Measurements from ENCODE around the gene CAMSAP1. TPM values are rescaled to one million over a fixed set of nuclear protein-coding genes. Genes with fewer than 3 reads are reported as not detected.

The CAMSAP1 gene
- total RNA-seq, 1 donor from 2014 or later: 20.0 TPM

GRCh38 chr9:135879619-135880018 is 27.7 kb downstream of the CAMSAP1 start:
- no peaks in the 10 kb centered on the region for H3K9me3 ChIP-seq (replicated peaks)
- H3K36me3 ChIP-seq: peaks cover 3% of the 10 kb centered on the region
- no peak overlapping the region for H3K4me3 ChIP-seq
- H3K27me3 ChIP-seq (ENCODE audit: low read depth): no peaks in the 10 kb centered on the region
- TF ChIP-seq CTCF (IDR thresholded peaks at IDR 0.05; ENCODE audit: borderline replicate concordance): no peak
- DNase-seq: no peak
- H3K4me1 ChIP-seq: peaks cover 30% of the 10 kb centered on the region
- intact Hi-C loops (cut with micrococcal nuclease): no loop called here
- H3K27ac ChIP-seq (replicated peaks): peak overlapping the region; percentile 11

- Histone ChIP-seq H3K4me1 (peaks cover 26% of the 10 kb centered on the region), H3K9me3 (replicated peaks) (no peaks in the 10 kb centered on the region), H3K27ac (replicated peaks) (peak overlapping the region; percentile 11), H3K4me3 (no peak overlapping the region), H3K36me3 (peaks cover 3% of the 10 kb centered on the region), H3K27me3 (ENCODE audit: low read depth) (no peaks in the 10 kb centered on the region)
- intact Hi-C loops (cut with micrococcal nuclease): no loop called here
- TF ChIP-seq CTCF (IDR thresholded peaks at IDR 0.05; ENCODE audit: borderline replicate concordance): no peak
- DNase-seq: no peak
Observed at GRCh38 chr9:135879237-135879601, 28.1 kb downstream of the CAMSAP1 start.

GRCh38 chr9:135878528-135879236 is 28.7 kb downstream of the CAMSAP1 start:
- peaks cover 22% of the 10 kb centered on the region for H3K4me1 ChIP-seq
- intact Hi-C loops (cut with micrococcal nuclease): no loop called here
- no peak overlapping the region for H3K27ac ChIP-seq (replicated peaks)
- no peaks in the 10 kb centered on the region for H3K27me3 ChIP-seq (ENCODE audit: low read depth)
- no peak for TF ChIP-seq CTCF (IDR thresholded peaks at IDR 0.05; ENCODE audit: borderline replicate concordance)
- H3K36me3 ChIP-seq: peaks cover 3% of the 10 kb centered on the region
- H3K9me3 ChIP-seq (replicated peaks): no peaks in the 10 kb centered on the region
- DNase-seq: no peak
- H3K4me3 ChIP-seq: no peak overlapping the region

- intact Hi-C loops (cut with micrococcal nuclease): no loop called here
- Histone ChIP-seq H3K27me3 (ENCODE audit: low read depth) (no peaks in the 10 kb centered on the region), H3K4me3 (no peak overlapping the region), H3K36me3 (peaks cover 3% of the 10 kb centered on the region), H3K27ac (replicated peaks) (no peak overlapping the region), H3K9me3 (replicated peaks) (no peaks in the 10 kb centered on the region), H3K4me1 (peaks cover 22% of the 10 kb centered on the region)
- no peak for TF ChIP-seq CTCF (IDR thresholded peaks at IDR 0.05; ENCODE audit: borderline replicate concordance)
- no peak for DNase-seq
Observed at GRCh38 chr9:135877791-135878527, 29.4 kb downstream of the CAMSAP1 start.

- no peaks in the 10 kb centered on the region for H3K9me3 ChIP-seq (replicated peaks)
- no peak overlapping the region for H3K4me3 ChIP-seq
- DNase-seq: no peak
- TF ChIP-seq CTCF (IDR thresholded peaks at IDR 0.05; ENCODE audit: borderline replicate concordance): no peak
- intact Hi-C loops (cut with micrococcal nuclease): no loop called here
- H3K27me3 ChIP-seq (ENCODE audit: low read depth): no peaks in the 10 kb centered on the region
- peaks cover 22% of the 10 kb centered on the region for H3K4me1 ChIP-seq
- no peaks in the 10 kb centered on the region for H3K36me3 ChIP-seq
- no peak overlapping the region for H3K27ac ChIP-seq (replicated peaks)
Observed at GRCh38 chr9:135876936-135877335, 30.4 kb downstream of the CAMSAP1 start.
